ENCODE results near the gene AREL1.
"Not testable (repeated sequence)": the region's sequence is repeated elsewhere in the genome, so short reads cannot be mapped to it uniquely, and the experiment has no call there.

AREL1 gene, protein sequence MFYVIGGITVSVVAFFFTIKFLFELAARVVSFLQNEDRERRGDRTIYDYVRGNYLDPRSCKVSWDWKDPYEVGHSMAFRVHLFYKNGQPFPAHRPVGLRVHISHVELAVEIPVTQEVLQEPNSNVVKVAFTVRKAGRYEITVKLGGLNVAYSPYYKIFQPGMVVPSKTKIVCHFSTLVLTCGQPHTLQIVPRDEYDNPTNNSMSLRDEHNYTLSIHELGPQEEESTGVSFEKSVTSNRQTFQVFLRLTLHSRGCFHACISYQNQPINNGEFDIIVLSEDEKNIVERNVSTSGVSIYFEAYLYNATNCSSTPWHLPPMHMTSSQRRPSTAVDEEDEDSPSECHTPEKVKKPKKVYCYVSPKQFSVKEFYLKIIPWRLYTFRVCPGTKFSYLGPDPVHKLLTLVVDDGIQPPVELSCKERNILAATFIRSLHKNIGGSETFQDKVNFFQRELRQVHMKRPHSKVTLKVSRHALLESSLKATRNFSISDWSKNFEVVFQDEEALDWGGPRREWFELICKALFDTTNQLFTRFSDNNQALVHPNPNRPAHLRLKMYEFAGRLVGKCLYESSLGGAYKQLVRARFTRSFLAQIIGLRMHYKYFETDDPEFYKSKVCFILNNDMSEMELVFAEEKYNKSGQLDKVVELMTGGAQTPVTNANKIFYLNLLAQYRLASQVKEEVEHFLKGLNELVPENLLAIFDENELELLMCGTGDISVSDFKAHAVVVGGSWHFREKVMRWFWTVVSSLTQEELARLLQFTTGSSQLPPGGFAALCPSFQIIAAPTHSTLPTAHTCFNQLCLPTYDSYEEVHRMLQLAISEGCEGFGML
- 77.9 to 88.5 (median 80.3) reads per million in 3 experiments for total RNA-seq

- peak; percentile 83 for DNase-seq
Observed at GRCh38 chr14:74712499-74713394, at the start of gene AREL1, which contains the start of gene FCF1. AREL1 (minus strand) TSS chr14:74713080; CDS start chr14:74685615, 27,465 bp downstream. FCF1 (plus strand) TSS chr14:74713144; CDS start chr14:74713198, 54 bp downstream.

GRCh38 chr14:74758505-74758904 is 45.6 kb upstream of the AREL1 start:
- not testable (repeated sequence) for DNase-seq

- DNase-seq: no peak
Observed at GRCh38 chr14:74756326-74756725, 43.4 kb upstream of the AREL1 start.

DNA sequence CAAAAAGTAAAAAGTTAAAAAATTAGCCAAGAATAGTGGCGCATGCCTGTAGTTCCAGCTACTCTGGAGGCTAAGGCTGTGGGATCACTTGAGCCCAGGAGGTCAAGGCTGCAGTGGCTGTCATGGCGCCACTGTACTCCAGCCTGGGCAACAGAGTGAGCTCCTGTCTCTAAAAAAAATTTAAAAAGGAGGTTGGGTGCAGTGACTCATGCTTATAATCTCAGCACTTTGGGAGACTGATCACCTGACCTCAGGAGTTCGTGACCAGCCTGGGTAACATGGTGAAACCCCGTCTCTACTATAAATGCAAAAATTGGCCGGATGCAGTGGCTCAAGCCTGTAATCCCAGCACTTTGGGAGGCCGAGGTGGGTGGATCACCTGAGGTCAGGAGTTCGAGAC is 42.0 kb upstream of the AREL1 start:
- no peak for DNase-seq

DNA sequence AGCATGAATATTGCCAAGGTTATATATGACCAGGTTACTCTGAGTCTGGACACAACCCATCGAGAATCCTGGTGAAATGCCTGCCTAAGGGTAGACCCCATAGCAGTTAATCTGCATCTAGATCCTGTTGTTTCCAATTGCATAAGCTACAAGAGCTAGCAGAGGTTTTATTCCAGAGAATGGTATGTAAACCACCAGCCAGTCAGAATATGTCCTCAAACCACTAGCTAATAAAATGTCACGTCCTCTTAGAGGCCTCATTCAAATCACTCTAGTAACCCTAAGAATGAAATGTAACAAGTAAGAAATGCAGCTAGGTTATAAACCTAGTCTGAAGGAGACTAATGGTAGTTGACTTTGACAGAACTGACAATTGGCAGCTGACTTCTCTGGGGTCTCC is 41.3 kb upstream of the AREL1 start:
- no peak for DNase-seq

DNA sequence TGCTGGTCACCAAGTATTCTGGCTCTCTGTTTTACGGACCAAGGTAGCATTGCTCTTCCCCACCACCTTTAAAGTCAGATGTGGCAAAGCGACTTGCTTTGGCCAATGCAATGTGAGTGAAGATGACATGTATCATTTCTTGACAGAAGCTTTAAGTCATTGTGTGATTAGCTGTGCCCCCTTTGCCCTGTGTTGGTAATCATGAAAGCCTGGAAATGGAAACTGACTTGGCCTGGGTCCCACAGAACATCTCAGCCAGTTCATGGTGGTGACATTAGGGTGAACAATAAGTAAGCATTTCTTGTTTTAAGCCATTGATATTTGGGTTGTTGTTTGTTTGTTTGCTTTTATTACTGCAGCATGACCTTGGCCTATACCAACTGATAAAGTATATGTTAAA is 34.4 kb upstream of the AREL1 start:
- DNase-seq: no peak

DNA sequence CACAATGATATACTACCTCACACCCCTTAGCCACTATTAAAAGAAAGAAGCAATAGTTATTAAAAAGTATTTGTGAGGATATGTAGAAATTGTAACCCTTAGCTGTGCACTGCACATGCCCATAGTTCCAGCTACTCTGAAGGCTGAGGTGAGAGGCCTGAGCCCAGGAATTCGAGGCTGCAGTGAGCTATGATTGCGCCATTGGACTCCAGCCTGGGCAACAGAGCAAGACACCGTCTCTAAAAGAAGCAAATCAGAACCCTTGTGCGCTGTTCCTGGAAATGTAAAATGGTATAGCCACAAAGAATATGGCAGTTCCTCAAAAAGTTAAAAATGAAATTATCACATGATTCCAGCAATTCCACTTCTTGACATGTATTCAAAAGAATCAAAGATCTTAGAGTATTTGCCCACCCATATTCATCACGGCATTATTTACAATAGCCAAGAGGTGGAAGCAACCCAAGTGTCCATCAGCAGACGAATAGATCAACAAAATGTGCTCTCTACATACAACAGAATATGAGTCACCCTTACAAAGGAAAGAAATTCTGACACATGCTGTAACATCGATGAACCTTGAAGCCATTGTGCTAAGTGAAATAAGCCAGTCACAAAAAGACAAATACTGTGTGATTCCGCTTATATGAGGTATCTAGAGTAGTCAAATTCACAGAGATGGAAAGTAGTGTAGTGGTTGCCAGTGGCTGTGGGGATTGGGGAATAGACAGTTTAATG is 26.6 kb upstream of the AREL1 start:
- DNase-seq: no peak

GRCh38 chr14:74737753-74738325 is 25.0 kb upstream of the AREL1 start:
- no peak for DNase-seq

GRCh38 chr14:74735125-74735524 is 22.2 kb upstream of the AREL1 start:
- no peak for DNase-seq

- no peak for DNase-seq
Observed at GRCh38 chr14:74733221-74733620, 20.3 kb upstream of the AREL1 start.

- no peak for DNase-seq
Observed at GRCh38 chr14:74732387-74732786, 19.5 kb upstream of the AREL1 start.

GRCh38 chr14:74723134-74723533 is 10.3 kb upstream of the AREL1 start:
- DNase-seq: no peak

DNA sequence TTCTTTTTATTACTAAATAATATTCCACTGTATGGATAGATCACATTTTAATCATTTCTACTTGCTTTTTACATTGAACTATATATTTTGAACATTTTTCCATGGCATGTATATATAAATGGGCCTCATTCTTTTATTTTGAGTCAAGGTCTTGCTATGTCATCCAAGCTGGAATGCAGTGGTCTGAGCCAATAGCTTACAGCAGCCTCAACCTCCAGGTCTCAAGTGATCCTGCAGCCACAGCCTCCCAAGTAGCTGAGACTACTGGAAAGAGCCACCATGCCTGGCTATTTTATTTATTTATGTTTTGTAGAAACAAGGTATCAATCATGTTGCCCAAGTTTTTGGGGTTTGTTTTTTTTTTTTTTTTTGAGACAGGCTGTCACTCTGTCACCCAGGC is 7.6 kb upstream of the AREL1 start:
- no peak for DNase-seq

DNA sequence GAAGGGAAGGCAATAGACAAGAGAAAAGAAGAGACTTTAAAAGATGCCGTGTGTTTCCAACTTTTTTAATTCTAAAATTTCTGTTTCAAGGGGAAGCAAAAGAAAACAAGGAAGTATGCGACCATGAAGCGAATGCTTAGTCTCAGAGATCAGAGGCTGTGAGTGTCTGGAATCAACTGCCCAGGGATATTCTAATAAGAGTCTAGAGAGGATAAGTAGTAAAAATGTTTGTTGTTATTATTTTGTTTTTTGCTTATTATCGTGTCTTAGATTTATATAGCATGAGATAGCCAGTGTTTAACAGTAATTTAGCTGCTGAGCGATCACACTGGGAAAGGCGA is 485 bp upstream of the AREL1 start:
- DNase-seq: no peak

DNA sequence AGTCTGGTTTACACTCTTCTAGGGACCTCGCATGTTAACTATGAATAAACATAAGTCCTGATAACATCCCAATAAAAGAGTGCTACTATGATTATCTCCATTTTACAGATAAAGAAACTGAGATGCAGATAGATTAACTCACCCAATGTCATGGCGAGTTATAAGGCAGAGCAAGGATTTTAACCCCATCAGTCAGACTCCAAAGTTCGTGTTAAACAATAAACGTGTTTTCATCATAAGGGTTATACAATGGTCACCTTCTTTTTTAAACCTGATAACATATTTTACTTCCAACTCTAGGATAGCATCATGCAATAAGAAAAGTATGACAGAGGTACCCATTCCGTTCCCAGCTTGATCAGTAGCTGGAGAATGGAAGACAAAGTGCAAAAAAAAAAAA is 1.2 kb downstream of the AREL1 start:
- DNase-seq: no peak

- no peak for DNase-seq
Observed at GRCh38 chr14:74710480-74710879, 2.4 kb downstream of the AREL1 start.

- DNase-seq: no peak
Observed at GRCh38 chr14:74705613-74706500, 7.0 kb downstream of the AREL1 start.

GRCh38 chr14:74704656-74705055 is 8.2 kb downstream of the AREL1 start:
- no peak for DNase-seq

DNA sequence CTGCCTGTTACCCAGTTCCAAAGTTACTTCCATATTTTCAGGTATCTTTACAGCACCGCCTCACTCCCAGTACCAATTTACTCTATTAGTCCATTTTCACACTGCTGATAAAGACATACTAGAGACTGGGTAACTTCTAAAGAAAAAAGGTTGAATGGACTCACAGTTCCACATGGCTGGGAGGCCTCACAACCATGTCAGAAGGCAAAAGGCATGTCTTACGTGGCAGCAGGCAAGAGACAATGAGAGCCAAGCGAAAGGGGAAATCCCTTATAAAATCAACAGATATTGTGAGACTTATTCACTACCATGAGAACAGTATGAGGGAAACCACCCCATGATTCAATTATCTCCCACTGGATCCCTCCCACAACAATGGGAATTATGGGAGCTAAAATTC is 9.8 kb downstream of the AREL1 start:
- no peak for DNase-seq

DNA sequence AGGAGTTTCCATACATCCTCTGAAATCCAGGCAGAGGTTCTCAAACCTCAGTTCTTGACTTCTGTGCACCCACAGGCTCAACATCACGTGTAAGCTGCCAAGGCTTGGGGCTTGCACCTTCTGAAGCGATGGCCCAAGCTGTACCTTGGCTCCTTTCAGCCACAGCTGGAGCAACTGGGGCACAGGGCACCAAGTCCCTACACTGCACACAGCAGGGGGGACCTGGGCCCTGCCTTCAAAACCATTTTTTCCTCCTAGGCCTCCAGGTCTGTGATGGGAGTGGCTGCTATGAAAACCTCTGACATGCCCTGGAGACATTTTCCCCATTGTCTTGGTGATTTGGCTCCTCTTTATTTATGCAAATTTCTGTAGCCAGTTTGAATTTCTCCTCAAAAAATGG is 10.6 kb downstream of the AREL1 start:
- no peak for DNase-seq

DNA sequence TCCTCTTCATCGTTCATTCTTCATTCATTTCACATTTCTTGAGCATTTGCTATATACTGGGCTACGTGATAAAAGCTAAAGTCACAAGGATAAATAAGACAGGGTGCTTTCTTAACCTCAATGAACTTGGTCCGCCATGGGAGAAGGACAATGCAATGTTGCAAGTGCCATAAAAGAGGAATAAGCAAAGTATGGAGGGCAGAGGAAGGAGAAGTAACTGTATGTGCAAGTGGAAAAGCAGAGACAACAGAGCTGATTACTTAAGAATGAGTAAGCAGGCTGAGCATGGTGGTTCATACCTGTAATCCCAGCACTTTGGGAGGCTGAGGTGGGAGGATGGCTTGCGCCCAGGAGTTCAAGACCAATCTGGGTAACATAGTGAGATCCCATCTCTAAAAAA is 14.4 kb downstream of the AREL1 start:
- no peak for DNase-seq
